Lung (tissue), 12 donors: Measurements from ENCODE around the gene TENM3. TPM values are rescaled to one million over a fixed set of nuclear protein-coding genes. Genes with fewer than 3 reads are reported as not detected.

Experiments used
- ATAC-seq: fragments of 200-7000 bp; cut with Tn5 transposase; one replicate; pipeline ENCODE4 v1.9.1; 2020; ENCODE audit warnings: moderate number of reproducible peaks; ENCODE audit not compliant: insufficient read depth, low FRiP score
- DNase-seq, 3 donors: peaks; one replicate each; pipeline ENCODE4 v3.0.0-alpha.2; 2013 to 2017
- H3K27ac ChIP-seq, 2 donors: one replicate each; pipeline ENCODE4 v1.5.1; 2013; ENCODE audit warnings: mild to moderate bottlenecking in 2 of 2, moderate library complexity in 2 of 2, control low read depth in 1 of 2, inconsistent platforms in 1 of 2, low read depth in 1 of 2, low read length in 1 of 2
- H3K27me3 ChIP-seq, 3 donors: one replicate each; pipeline ENCODE4 v1.5.1; 2013; ENCODE audit warnings: low read length in 2 of 3; ENCODE audit not compliant: control insufficient read depth in 3 of 3, insufficient read depth in 3 of 3
- H3K36me3 ChIP-seq, 4 donors: one replicate each; pipeline ENCODE4 v1.5.1; 2013; ENCODE audit warnings: low read length in 4 of 4, mild to moderate bottlenecking in 1 of 4, moderate library complexity in 1 of 4; ENCODE audit not compliant: control insufficient read depth in 4 of 4, insufficient read depth in 4 of 4
- H3K4me1 ChIP-seq, 5 donors: one replicate each; pipeline ENCODE4 v1.5.1; 2013; ENCODE audit warnings: low read length in 5 of 5, mild to moderate bottlenecking in 2 of 5, moderate library complexity in 1 of 5; ENCODE audit not compliant: control insufficient read depth in 5 of 5, insufficient read depth in 5 of 5
- H3K4me3 ChIP-seq: one replicate; pipeline ENCODE4 v1.5.1; 2013; ENCODE audit warnings: mild to moderate bottlenecking, control low read depth, moderate library complexity
- H3K9ac ChIP-seq, 2 donors: one replicate each; pipeline ENCODE4 v1.5.1; 2013; ENCODE audit warnings: low read length in 2 of 2, control low read depth in 1 of 2; ENCODE audit not compliant: insufficient read depth in 1 of 2
- H3K9me3 ChIP-seq, 4 donors: one replicate each; pipeline ENCODE4 v1.5.1; 2013; ENCODE audit warnings: low read length in 3 of 4, mild to moderate bottlenecking in 1 of 4, moderate library complexity in 1 of 4; ENCODE audit not compliant: control insufficient read depth in 4 of 4, insufficient read depth in 3 of 4
- CTCF ChIP-seq: IDR thresholded peaks from 2 replicates; pipeline ENCODE4 v1.5.1; 2012; ENCODE audit warnings: mild to moderate bottlenecking; ENCODE audit errors: control extremely low read depth, extremely low read depth
- WGBS, 2 donors: extraction: QIAGEN DNeasy Blood & Tissue Kit; methylation state at CpG; one replicate each; pipeline ENCODE4 v1.1.7; 2013; 5-methylcytosine and 5-hydroxymethylcytosine counted together
- polyA plus RNA-seq, 2 donors: library from polyadenylated mRNA; stranded (reverse); fragments of 200-250 nt; gene quantifications; one replicate each; pipeline ENCODE4 v1.2.1, GENCODE V29; 2013
- total RNA-seq, 2 donors: library from RNA; depleted of rRNA in 1 of 2; stranded (reverse); fragments of >200 nt in 1 of 2; gene quantifications; one replicate each; pipeline ENCODE4 v1.2.1, GENCODE V29; 2014 to 2021
- donor health status: control.
- donor health status: control.
- donor health status: Bipolar disorder and iron deficiency.
- donor health status: healthy.
- donor health status: DM: yes; HTN: yes; CAD: no.

TENM3 gene
- total and polyA plus RNA-seq, 4 donors, result 0.14 to 5.3 (median 2.2) TPM

- H3K27ac ChIP-seq, result no peak overlapping the region
- peaks cover 0 to 2% (median 0%) of the 10 kb centered on the region in 4 donors for H3K9me3 ChIP-seq
- DNase-seq, result no peak
- TF ChIP-seq CTCF, result no peak
- ATAC-seq, result no peak
- no peaks in the 10 kb centered on the region for H3K4me1 ChIP-seq
- H3K27me3 ChIP-seq, result peaks cover 0 to 5% (median 0%) of the 10 kb centered on the region in 3 donors
- WGBS, 2 donors, result 46 to 65% methylated on average over 2 of the region's 2 CpGs
- H3K9ac ChIP-seq, result no peak overlapping the region
- no peak overlapping the region for H3K4me3 ChIP-seq
- no peaks in the 10 kb centered on the region for H3K36me3 ChIP-seq
These were observed 95.5 kb downstream of the TENM3 start for GRCh38 chr4:182338746-182339145.

DNA sequence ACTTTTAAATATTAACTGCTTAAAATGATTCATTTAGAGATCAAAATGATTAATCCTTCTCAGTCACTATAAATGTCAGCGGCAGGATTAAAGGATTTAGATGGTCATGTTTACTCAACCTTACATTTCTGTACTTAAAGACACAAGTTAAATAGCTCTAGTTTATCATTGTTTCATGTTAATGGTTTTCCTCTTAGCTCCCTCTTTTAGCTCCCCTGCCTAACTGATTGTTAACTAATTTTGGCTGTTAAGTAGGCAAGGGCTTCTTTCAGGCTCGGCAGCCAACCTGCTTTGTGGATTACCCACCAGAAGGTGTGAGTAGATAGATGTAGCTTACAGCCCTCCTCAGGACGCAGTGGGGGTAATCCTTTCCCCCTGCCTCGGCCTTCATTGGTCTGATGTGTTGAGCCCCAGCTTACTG lies 96.0 kb downstream of the TENM3 start:
- no peak for TF ChIP-seq CTCF
- 39 to 48% methylated on average over 4 of the region's 4 CpGs for WGBS, 2 donors
- H3K9ac ChIP-seq, result no peak overlapping the region
- H3K27me3 ChIP-seq, result peaks cover 0 to 8% (median 0%) of the 10 kb centered on the region in 3 donors
- H3K4me1 ChIP-seq, result no peaks in the 10 kb centered on the region
- peaks cover 0 to 2% (median 0%) of the 10 kb centered on the region in 4 donors for H3K9me3 ChIP-seq
- DNase-seq (no peak), ATAC-seq (no peak)
- no peaks in the 10 kb centered on the region for H3K36me3 ChIP-seq
- no peak overlapping the region for H3K27ac ChIP-seq
- no peak overlapping the region for H3K4me3 ChIP-seq

DNA sequence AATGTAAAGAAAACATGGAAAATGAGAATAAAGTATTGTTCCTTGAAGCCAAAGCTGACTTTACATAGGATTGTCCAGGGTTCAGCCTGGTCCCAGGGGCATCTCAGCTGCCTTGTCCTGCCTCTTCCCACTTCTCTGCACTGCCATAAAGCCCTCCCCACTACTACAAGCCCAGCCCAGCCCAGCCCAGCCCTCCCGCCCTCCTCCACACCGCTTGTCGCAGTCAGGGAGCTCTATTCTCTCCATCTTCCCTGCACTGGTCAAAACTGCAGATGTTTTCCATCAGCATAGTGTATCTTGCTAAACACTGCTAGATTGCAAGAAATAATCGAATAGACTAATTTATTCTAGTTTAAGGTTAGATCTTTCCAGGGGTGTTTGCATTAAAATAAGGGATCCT lies 100.3 kb downstream of the TENM3 start:
- H3K36me3 ChIP-seq, result no peaks in the 10 kb centered on the region
- H3K4me3 ChIP-seq, result no peak overlapping the region
- DNase-seq, result peak in 2 of 3 donors; percentile 27 to 44
- no peak for ATAC-seq
- no peak overlapping the region for H3K27ac ChIP-seq
- peaks cover 0 to 2% (median 0%) of the 10 kb centered on the region in 4 donors for H3K9me3 ChIP-seq
- no peak overlapping the region for H3K9ac ChIP-seq
- 41 to 48% methylated on average over 4 of the region's 4 CpGs for WGBS, 2 donors
- H3K4me1 ChIP-seq, result peaks cover 0 to 6% (median 0%) of the 10 kb centered on the region in 5 donors
- TF ChIP-seq CTCF, result no peak
- H3K27me3 ChIP-seq, result peaks cover 0 to 27% (median 0%) of the 10 kb centered on the region in 3 donors

- Histone ChIP-seq H3K27ac (no peak overlapping the region), H3K9me3 (no peaks in the 10 kb centered on the region), H3K36me3 (no peaks in the 10 kb centered on the region), H3K9ac (no peak overlapping the region), H3K4me3 (no peak overlapping the region), H3K4me1 (peaks cover 0 to 10% (median 4%) of the 10 kb centered on the region in 5 donors), H3K27me3 (peaks cover 0 to 29% (median 0%) of the 10 kb centered on the region in 3 donors)
- no peak for TF ChIP-seq CTCF
- ATAC-seq, result no peak
- no peak for DNase-seq
- WGBS, 2 donors, result 48 to 65% methylated on average over 6 of the region's 6 CpGs
These were observed 101.8 kb downstream of the TENM3 start for GRCh38 chr4:182344968-182345367.
